ENCODE data around the gene FAM174B.

DNA sequence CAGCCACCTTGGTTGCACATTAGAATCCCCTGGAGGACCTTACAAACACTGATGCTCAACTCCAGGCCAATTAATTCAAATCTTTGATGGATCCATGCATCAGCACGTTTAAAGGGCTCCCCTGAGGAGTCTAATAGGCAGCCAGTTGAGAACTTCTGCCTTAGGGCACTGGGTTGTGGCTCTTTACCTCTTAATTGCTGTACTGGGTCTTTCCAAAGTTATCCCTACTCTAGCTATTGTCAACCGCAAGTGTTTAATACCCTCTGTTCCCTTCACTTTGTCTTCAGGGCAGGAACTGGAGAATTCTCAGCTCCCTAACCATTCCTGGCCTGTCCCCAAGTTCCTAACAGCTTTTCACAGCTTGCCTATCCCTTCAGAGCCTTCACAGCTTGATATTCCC is 15.0 kb upstream of the FAM174B start:
- TF ChIP-seq, protein P1, sequence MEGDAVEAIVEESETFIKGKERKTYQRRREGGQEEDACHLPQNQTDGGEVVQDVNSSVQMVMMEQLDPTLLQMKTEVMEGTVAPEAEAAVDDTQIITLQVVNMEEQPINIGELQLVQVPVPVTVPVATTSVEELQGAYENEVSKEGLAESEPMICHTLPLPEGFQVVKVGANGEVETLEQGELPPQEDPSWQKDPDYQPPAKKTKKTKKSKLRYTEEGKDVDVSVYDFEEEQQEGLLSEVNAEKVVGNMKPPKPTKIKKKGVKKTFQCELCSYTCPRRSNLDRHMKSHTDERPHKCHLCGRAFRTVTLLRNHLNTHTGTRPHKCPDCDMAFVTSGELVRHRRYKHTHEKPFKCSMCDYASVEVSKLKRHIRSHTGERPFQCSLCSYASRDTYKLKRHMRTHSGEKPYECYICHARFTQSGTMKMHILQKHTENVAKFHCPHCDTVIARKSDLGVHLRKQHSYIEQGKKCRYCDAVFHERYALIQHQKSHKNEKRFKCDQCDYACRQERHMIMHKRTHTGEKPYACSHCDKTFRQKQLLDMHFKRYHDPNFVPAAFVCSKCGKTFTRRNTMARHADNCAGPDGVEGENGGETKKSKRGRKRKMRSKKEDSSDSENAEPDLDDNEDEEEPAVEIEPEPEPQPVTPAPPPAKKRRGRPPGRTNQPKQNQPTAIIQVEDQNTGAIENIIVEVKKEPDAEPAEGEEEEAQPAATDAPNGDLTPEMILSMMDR (IDR thresholded peaks at IDR 0.05), result no peak
- no peak for TF ChIP-seq POLR2A (IDR thresholded peaks at IDR 0.05)
- TF ChIP-seq POLR2AphosphoS5 (IDR thresholded peaks at IDR 0.05), result no peak
